Type B pancreatic cell (in vitro differentiated cells): ENCODE data around the gene PPM1D. TPM values are rescaled to one million over a fixed set of nuclear protein-coding genes. Genes with fewer than 3 reads are reported as not detected.

Experiments
- DNase-seq: peaks from one replicate; pipeline ENCODE4 v3.0.0; 2021; ENCODE audit warnings: mixed read lengths; ENCODE audit not compliant: unreplicated experiment; ENCODE audit errors: extremely low spot score
- H3K27ac Mint-ChIP-seq: 2 replicates; pipeline ENCODE4 v1.8.0; 2021; ENCODE audit warnings: mild to moderate bottlenecking, mixed read lengths
- H3K27me3 Mint-ChIP-seq: 2 replicates; pipeline ENCODE4 v1.8.0; 2021; ENCODE audit warnings: mixed read lengths
- H3K36me3 Mint-ChIP-seq: 2 replicates; pipeline ENCODE4 v1.8.0; 2021; ENCODE audit warnings: mixed read lengths
- H3K4me1 Mint-ChIP-seq: one replicate; pipeline ENCODE4 v1.8.0; 2021; ENCODE audit warnings: mixed read lengths; ENCODE audit not compliant: unreplicated experiment
- H3K4me3 Mint-ChIP-seq: 2 replicates; pipeline ENCODE4 v1.8.0; 2021; ENCODE audit warnings: mild to moderate bottlenecking, mixed read lengths
- H3K9me3 Mint-ChIP-seq: 2 replicates; pipeline ENCODE4 v1.8.0; 2021; ENCODE audit warnings: mixed read lengths
- CTCF ChIP-seq: fragments of 200-600 bp; sonication (generic); conservative IDR thresholded peaks from 2 replicates; pipeline ENCODE4 v1.5.0; 2021; ENCODE audit warnings: antibody characterized with exemption, mild to moderate bottlenecking
- total RNA-seq: library from RNA; stranded (reverse); gene quantifications from 2 replicates; pipeline ENCODE4 v1.2.1, GENCODE V29; 2021; ENCODE audit warnings: low replicate concordance

PPM1D gene
- total RNA-seq, 1 donor from 2014 or later, result 25.4 TPM

GRCh38 chr17:60628252-60628889, 28.4 kb downstream of the PPM1D start:
- DNase-seq, result no peak
- Mint-ChIP-seq H3K36me3 (peaks cover 12% of the 10 kb centered on the region), H3K4me1 (no peaks in the 10 kb centered on the region), H3K4me3 (no peak overlapping the region), H3K27ac (no peak overlapping the region), H3K27me3 (no peaks in the 10 kb centered on the region), H3K9me3 (no peaks in the 10 kb centered on the region)
- TF ChIP-seq CTCF, result no peak

GRCh38 chr17:60629120-60629519, 29.1 kb downstream of the PPM1D start:
- Mint-ChIP-seq H3K4me1 (no peaks in the 10 kb centered on the region), H3K9me3 (no peaks in the 10 kb centered on the region), H3K36me3 (peaks cover 12% of the 10 kb centered on the region), H3K27ac (no peak overlapping the region), H3K4me3 (no peak overlapping the region), H3K27me3 (no peaks in the 10 kb centered on the region)
- TF ChIP-seq CTCF, result no peak
- no peak for DNase-seq

- no peak overlapping the region for H3K4me3 Mint-ChIP-seq
- H3K4me1 Mint-ChIP-seq, result no peaks in the 10 kb centered on the region
- no peak for DNase-seq
- no peaks in the 10 kb centered on the region for H3K27me3 Mint-ChIP-seq
- H3K36me3 Mint-ChIP-seq, result peaks cover 12% of the 10 kb centered on the region
- H3K27ac Mint-ChIP-seq, result no peak overlapping the region
- no peak for TF ChIP-seq CTCF
- H3K9me3 Mint-ChIP-seq, result no peaks in the 10 kb centered on the region
These were observed 30.4 kb downstream of the PPM1D start for GRCh38 chr17:60630352-60630751.

GRCh38 chr17:60631119-60631518, 31.1 kb downstream of the PPM1D start:
- no peaks in the 10 kb centered on the region for H3K27me3 Mint-ChIP-seq
- DNase-seq, result no peak
- H3K9me3 Mint-ChIP-seq, result no peaks in the 10 kb centered on the region
- peaks cover 17% of the 10 kb centered on the region for H3K36me3 Mint-ChIP-seq
- no peaks in the 10 kb centered on the region for H3K4me1 Mint-ChIP-seq
- H3K4me3 Mint-ChIP-seq, result no peak overlapping the region
- no peak for TF ChIP-seq CTCF
- H3K27ac Mint-ChIP-seq, result no peak overlapping the region

GRCh38 chr17:60637683-60638082, 37.7 kb downstream of the PPM1D start:
- no peaks in the 10 kb centered on the region for H3K27me3 Mint-ChIP-seq
- H3K36me3 Mint-ChIP-seq, result peaks cover 24% of the 10 kb centered on the region
- H3K4me1 Mint-ChIP-seq, result peaks cover 11% of the 10 kb centered on the region
- no peak for DNase-seq
- no peak overlapping the region for H3K27ac Mint-ChIP-seq
- no peaks in the 10 kb centered on the region for H3K9me3 Mint-ChIP-seq
- H3K4me3 Mint-ChIP-seq, result no peak overlapping the region
- no peak for TF ChIP-seq CTCF

- TF ChIP-seq CTCF, result no peak
- no peak overlapping the region for H3K27ac Mint-ChIP-seq
- H3K4me1 Mint-ChIP-seq, result peaks cover 11% of the 10 kb centered on the region
- H3K36me3 Mint-ChIP-seq, result peaks cover 19% of the 10 kb centered on the region
- no peak overlapping the region for H3K4me3 Mint-ChIP-seq
- no peaks in the 10 kb centered on the region for H3K27me3 Mint-ChIP-seq
- no peaks in the 10 kb centered on the region for H3K9me3 Mint-ChIP-seq
- DNase-seq, result no peak
These were observed 39.0 kb downstream of the PPM1D start for GRCh38 chr17:60639019-60639330.
